ENCODE data around the gene SCAANT1.

The SCAANT1 gene

DNA sequence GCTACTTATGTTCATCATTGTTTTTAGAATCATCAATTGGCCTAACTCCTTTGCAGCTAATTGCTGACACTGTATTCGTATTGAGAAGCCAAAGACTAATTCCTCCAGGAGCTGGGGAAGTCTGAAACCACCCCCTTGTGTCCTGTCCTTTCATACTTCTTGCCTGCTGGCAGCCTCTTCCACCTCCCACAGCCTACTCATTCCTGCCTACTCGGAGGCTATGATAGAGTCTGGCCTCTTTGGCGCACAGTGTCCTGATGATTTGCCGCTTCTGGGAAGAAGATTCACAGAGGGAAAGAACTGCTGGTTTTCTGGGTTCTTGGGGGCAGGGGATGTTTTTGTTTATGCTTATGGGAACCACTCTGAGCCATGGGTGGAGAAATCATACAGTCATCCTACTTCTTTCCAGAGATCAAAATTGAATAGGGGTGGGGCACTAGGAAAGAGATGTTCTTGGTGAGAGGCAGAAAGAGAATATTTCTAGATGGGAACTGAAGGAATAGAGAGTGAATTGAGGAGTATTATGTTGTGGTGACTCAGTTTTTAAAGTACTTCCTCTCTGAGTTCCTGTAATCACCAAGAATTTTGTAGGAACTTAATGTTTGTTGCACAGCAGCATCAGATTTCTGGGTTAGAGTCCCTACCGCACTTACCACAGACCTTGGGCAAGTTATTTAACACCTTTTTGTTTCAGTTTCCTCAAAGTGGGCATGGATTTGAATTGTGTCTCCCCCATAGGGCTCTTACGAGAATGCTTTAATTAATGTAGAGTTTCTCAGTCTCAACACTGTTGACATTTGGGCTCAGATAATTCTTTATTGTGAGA is 22.1 kb upstream of the SCAANT1 start:
- no peak for DNase-seq (ENCODE audit: extremely low read depth in 1 of 2, low read depth in 1 of 2)

DNA sequence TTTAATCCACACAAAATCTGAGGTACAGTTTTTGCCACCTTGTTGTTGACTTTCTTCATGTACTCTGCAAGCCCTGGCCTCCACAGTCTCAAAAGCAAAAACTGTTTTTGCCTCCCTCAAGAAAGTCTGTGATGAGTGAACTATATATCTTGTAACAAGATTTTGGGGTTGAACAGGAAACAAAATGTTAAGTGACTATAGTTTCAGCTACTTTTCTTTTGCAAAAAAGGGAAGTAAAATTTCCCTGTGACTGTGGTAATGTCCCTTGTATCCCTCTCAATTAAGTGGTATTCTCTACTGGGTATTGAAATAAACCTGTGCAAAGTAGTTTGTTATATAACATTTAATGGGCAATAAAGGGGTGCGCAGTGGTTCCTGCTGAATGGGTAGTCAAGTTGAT is 21.3 kb upstream of the SCAANT1 start:
- DNase-seq (ENCODE audit: extremely low read depth in 1 of 2, low read depth in 1 of 2), result no peak

DNA sequence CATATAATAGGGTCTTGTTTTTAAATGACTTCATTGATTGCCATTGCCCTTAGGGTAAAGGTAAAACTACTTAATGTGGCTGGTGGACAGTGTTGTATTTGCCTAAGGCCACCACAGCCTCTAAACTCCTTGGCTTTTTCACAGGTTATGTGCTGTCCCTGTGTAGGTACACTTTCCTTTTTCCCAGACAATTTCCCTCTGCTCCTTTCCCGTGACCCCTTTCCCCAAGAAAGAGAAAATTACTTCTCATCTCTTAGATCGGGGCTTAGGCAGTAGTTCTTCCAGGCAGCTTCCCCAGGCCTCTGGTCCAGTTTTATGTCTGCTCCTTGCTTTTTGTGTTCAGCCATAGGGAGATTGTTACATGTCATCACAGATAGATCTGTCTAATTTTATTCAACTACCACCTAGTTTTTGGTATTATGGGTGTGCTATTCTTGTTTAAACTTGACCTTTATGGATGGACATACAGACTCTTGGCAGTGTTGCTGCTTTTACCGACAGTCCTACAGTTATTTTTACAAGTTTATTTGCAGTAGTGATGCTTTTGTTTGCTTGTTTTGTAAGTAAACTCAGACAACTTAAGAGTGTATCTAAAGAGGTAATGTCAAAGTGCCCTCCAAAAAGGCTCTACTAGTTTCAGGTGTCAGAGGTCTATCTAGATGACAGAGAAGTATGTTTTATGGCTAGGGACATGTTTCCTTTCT is 20.5 kb upstream of the SCAANT1 start:
- no peak for DNase-seq (ENCODE audit: extremely low read depth in 1 of 2, low read depth in 1 of 2)

DNA sequence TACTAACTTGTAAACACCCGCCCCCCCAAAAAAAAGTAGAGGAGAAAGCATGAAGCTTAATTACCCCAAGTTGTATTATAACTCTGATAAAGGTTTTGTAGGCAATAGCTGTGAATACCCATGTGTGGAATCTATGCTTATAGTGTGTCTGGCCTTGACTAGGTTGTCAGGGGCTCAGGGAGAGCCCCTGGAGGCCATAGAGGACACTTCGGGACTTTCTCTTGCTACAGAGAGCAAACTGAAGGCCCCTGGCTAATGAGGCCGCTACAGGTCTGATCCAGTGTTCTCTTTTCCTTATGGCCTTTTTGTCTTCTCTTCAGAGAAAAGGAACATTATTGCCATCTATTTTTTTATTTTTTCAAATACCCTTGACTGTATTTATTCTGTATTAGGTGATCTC is 19.1 kb upstream of the SCAANT1 start:
- DNase-seq (ENCODE audit: extremely low read depth in 1 of 2, low read depth in 1 of 2), result no peak

DNA sequence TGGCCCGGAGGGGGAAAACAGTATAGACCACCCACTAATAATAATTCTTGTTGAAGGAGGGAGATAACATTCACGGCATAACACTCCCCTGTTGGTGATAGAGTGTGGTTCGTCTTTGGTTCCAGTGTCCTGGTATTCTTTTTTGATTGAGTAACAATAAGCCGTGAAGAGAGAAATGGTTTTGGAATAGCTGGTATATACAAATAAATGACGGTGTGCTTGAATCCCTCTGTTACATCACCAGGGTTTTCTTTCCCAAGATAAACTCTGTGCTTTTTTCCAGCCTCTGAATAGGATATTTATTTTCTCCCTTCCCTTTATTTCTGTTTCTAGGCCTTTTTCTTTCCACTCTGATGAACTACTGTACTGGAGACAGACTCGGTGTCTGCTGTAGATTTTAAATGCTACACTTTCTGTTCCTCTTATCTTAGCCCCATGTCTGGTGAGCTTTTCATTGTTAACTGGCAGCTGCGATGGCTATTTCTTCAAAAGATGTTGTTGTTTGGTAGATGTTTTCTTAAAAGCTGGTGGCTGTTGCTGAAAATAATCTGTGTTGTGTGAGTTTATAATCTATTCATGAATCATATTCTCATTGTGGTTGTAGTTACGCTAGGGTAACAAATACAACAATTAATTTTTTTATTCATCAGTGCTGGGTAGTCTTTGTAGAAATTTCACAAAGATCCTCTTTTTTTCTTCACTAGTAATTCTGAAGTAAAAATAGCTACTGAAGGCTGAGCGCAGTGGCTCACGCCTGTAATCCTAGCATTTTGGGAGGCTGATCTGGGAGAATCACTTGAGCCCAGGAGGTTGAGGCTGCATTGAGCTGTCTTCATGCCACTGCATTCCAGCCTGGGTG is 15.5 kb upstream of the SCAANT1 start:
- no peak for DNase-seq (ENCODE audit: extremely low read depth in 1 of 2, low read depth in 1 of 2)

DNA sequence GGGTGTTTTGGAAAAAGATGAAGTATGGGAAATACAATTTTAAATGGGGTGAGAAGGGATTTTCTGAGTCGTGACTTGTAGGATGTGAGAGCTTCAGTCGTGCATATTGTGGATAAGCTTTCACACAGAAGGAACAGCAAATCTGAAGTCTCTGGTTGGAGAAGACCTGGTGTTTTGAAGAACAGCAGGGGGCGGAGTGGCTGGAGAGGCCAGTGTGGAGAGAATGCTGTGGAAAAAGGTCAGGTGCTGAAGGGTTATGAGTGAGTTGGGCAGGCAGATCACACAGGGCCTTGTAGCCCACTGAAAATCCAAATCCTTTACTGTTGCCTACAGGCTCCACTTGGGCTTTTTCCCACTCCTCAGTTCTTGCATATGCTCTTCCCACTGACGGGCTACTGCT is 14.1 kb upstream of the SCAANT1 start:
- DNase-seq (ENCODE audit: extremely low read depth in 1 of 2, low read depth in 1 of 2), result no peak

DNA sequence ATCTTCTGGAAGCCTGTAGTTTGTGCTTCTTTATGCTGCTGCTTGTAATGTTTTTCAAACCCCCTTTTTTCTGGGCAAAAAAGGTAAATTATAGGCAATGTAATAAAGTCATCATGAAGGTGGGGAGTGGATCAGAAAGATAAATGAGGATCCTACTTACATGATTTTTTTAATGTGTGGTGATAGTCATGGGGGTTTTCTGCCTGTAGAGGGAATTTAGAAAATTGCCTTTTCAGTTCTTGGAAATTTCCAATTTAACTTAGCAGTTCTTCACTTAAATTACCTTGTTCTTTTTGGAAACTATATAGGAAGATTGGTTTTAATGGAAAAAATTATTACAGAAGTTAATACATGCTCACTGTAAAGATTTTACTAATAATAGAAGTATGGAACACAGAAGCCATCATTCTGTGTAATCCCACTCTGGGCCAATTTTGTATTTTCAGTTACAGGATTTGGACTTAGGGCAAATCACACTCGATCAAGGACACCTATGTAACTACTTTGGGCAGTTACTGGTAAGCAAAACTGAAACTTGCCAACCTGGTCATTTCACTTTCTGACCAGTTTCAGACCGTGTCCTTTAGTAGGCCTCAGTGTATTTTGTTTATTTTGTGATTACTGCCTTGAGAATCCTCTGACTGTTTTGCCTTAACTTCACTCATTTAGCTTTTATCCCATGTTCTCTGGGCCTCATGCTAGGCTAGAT is 10.5 kb upstream of the SCAANT1 start:
- DNase-seq (ENCODE audit: extremely low read depth in 1 of 2, low read depth in 1 of 2), result no peak

DNA sequence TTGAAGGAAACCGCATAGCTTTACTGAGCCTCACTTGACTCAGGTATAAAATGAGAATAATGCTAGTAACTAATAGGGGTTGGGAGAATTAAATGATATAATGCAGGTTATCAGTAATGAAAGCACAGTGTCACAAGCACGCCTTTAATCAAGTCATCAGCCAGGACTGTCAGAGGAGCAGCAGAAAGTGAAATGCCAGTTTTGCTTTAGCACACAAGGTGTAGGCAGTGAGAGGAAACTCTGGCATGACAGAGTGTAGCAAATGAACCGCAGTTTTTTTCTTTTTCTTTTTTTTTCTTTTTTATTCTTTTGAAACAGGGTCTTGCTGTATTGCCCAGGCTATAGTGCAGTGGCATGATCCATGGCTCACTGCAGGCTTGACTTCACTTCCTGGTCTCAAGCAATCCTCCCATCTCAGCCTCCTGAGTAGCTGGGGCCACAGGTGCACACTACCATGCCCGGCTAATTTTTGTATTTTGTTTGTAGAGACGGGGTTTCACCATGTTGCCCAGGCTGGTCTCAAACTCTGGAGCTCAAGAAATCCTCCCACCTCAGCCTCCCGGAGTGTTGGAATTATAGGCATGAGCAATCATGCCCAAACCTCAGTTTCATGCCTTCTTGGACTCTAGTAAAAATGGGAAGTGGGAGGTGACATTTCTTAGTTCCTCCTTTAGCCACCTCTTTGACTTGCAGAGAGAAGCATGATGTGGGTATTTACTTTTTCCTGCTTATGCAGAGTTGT is 9.7 kb upstream of the SCAANT1 start:
- DNase-seq (ENCODE audit: extremely low read depth in 1 of 2, low read depth in 1 of 2), result no peak

DNA sequence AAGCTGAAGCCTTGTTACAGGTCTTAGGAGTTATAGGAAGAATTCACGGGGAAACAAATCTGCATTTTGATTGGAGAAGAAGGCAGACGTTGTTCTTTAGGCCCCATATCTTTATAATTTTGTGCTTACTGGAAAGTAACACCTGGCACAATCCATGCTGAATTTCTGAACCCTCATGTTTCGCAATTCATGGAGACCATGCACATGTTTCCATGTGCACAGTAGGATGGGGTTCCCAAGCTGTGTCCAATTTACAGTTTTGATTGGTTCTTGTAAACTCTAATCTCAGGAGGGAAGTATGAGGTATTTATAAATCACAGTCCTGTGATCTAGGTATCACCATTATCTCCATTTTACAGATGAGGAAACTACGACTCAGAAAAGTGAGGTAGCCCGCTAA is 7.8 kb upstream of the SCAANT1 start:
- DNase-seq (ENCODE audit: extremely low read depth in 1 of 2, low read depth in 1 of 2), result no peak

DNA sequence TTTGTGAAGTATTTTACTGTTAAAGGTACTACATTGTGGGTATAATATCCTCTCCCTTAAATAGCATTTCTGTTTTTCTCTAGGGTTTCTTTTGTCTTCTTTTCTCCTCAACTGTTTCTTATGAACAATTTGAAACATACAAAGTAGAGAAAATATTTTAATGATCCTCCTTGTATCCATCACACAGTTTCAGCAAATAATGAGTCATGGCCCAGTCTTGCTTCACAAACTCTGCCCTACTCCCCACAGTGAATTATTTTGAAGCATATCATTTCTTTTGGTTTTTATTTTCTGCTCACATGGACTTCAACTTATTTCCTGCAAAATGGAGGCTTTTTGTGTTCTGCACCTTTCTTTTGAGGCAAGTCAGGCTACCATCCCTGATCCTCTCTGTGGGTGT is 6.1 kb upstream of the SCAANT1 start:
- no peak for DNase-seq (ENCODE audit: extremely low read depth in 1 of 2, low read depth in 1 of 2)

DNA sequence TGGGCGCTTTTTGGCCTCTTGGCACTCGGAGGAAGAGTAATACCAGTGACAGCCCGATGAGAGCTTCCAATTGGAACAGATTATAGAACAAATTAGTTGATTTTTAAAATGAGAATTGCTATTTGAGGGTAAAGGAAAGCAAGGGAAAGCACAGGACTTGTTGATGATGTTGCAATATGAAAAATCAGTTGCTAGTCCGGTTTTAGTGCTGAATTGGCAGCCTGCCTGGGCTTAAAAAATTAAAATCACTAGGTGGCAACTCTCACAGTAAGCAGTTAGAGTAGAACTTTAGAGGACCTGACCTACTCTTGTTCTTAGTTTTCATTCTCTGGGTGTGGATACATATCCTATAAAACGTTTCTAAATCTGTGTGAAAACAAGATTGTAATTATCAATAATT is 2.1 kb upstream of the SCAANT1 start:
- no peak for DNase-seq (ENCODE audit: extremely low read depth in 1 of 2, low read depth in 1 of 2)

DNA sequence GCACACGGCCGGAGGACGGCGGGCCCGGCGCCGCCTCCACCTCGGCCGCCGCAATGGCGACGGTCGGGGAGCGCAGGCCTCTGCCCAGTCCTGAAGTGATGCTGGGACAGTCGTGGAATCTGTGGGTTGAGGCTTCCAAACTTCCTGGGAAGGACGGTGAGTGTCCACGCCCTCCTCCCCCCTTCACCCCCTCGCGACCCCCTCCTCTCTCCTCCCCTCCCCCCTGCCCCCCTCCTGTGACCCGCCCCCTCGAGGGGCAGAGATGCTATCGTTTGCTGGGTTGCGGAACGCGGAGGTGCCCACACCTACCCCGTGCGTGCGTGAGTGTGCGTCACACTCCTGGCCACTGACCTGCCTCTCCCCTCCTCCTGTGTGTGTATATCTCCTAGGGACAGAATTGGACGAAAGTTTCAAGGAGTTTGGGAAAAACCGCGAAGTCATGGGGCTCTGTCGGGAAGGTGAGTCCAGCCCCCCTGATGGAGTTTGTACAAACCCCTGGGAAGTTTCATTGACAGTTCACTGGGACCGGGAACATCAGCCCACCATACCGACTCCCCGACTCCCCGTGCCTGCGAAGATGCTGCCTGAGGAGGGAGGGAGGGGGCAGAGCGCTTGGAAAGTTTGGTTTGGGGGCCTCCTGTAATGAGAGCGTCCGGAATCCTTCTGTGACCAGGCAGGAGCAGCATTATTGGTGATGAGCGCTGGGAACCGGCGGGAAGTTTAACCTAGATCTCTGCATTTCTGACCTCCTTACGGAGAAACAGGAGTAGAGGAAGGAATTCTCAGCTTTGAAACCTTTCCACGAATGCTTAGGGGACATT is 795 bp upstream of the SCAANT1 start:
- DNase-seq (ENCODE audit: extremely low read depth in 1 of 2, low read depth in 1 of 2), result peak in 1 of 2 donors; percentile 10

DNA sequence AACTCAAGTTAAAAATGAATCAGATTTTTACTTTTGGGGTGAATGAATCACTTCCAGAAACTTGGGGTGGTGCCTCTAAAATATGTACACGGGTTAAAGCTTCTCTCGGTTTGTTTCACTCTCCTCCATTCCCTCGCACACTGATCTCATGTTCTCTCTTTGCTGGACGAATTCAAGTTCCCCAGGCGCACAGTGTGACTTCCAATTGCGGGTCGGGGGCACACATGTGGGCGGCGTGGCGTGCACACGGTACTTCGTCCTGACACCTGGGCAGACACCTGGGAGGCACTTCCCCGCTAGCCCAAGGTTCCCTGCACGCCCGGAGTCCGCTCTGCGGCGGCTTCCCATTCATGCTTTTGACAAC is 692 bp downstream of the SCAANT1 start:
- DNase-seq (ENCODE audit: extremely low read depth in 1 of 2, low read depth in 1 of 2), result no peak

DNA sequence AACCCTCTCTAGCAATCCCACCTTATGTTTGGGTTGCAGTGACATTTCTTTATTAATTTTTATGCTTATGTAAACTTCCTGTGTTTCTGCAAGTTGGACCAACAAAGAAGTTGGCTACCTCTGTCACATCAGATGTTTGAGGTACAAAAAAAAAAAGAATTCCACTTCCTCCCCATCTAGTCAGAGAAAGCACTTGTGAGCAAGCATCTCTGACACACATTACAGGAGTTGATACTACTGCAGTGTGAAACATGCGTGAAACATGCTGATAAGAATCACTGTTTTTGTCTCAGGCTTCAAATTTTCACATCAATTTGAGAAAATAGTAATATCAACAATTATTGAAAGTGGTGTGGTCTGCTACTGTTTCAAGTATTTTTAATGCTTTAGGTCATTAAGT is 1.3 kb downstream of the SCAANT1 start:
- DNase-seq (ENCODE audit: extremely low read depth in 1 of 2, low read depth in 1 of 2), result no peak

DNA sequence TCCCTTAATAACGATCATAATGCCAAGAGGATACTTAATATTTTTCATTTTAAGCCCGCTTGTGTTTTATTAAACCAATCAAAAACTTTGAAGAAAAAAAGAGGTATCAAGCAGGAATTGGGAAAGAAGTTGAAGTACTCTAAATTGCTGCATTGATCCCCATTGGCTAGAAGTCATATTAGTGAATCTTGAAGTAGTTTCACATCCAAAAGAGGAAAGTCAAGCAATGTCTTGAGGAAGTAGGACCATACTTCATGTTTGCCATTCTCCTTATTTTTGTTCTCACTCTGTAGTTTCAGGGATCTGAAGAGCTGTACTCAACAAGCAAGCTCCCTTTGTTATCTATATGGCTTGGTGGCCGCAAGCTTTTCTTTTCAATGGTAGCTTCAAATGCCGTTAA is 2.2 kb downstream of the SCAANT1 start:
- DNase-seq (ENCODE audit: extremely low read depth in 1 of 2, low read depth in 1 of 2), result no peak

DNA sequence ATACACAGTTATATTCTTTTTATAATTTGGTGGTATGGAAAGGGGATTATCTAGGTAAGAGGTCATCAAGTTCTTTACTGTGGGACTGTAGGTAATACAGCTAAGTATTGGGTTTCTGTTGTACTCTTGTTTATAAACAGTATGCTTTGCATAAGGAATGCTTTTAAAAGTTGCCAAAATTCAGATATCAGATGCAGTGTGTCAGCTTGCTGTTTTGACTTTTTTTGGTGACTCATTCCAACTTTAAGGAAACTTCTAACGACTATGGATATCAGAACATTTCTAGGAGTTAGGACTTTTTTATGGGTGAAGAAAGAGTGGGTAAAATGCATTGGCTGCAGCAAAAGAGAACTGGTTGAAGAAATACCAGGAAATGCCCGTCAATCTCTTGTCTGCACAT is 2.8 kb downstream of the SCAANT1 start:
- DNase-seq (ENCODE audit: extremely low read depth in 1 of 2, low read depth in 1 of 2), result no peak

DNA sequence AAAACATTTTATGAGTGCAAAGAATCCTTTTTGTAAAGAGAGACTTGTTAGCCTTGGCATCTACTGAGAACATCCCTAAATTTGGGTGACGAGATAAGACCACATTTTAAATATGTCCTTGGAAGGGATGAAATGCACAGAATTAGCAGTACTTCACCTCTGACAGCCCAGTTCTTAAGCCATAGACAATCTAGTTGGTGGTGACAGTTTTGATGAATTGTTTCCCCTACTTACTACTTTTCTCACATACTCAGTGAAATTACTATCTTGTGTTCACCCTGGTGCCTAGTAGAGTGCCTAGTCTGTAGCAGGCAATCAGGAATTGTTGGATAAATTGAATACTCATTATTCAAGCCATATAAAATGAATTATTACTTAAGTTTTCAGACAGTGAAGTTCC is 3.4 kb downstream of the SCAANT1 start:
- no peak for DNase-seq (ENCODE audit: extremely low read depth in 1 of 2, low read depth in 1 of 2)

DNA sequence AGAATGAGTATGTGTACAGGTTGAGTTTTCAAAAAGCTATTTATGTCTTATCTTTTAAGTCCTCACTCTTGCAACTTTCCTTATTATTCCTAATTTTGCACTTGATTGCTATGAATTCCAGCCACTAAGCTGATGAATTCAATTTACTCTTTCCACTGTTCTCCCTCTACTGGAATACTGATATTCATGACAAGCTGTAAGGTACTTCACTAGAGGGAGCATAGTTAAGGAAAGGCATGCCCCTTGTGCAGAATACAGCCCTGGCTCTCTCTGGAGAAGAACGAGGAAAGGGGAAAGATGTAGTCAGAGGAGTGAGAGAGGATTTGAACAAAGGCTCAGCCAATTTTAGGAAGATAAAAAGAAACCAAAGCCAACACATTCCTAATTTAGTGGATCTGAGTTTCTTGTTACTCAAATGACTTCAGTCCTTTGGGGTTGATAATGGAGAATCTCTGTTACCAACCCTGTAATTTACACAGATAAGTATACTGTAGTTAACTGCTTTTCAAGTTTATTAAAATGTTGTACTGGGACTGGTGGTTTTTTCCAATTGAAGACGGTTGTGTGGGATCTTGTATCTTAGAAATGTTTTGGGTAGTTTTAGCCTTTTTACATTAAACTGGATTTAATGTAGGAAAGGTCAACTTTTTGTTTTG is 4.0 kb downstream of the SCAANT1 start:
- DNase-seq (ENCODE audit: extremely low read depth in 1 of 2, low read depth in 1 of 2), result no peak
